Activated B cell treated with CpG ODN at 0.5 μM for 24 hours (primary cell): Measurements from ENCODE around the gene LINC00305. TPM values are rescaled to one million over a fixed set of nuclear protein-coding genes. Genes with fewer than 3 reads are reported as not detected.

ENCODE experiments used
- ATAC-seq: fragments of 200-7000 bp; cut with Tn5 transposase; one replicate; pipeline ENCODE4 v1.10.0; 2021; ENCODE audit warnings: low read depth, mild to moderate bottlenecking, moderate library complexity
- CTCF ChIA-PET: fragments of 350-600 bp; sonication (Branson Sonifier 250); formaldehyde crosslinking; loops from one replicate; lab custom pipeline; 2021; ENCODE audit warnings: antibody characterized with exemption; lab: Charles Lee
- POLR2A ChIA-PET: fragments of 350-600 bp; sonication (Branson Sonifier 250); formaldehyde crosslinking; loops from one replicate; lab custom pipeline; 2021; ENCODE audit warnings: antibody characterized with exemption; lab: Charles Lee
- DNase-seq: peaks from one replicate; pipeline ENCODE4 v3.0.0; 2022
- H3K27ac Mint-ChIP-seq: one replicate; pipeline ENCODE4 v1.8.0; 2020; ENCODE audit warnings: mixed read lengths
- H3K27me3 Mint-ChIP-seq: one replicate; pipeline ENCODE4 v1.8.0; 2021; ENCODE audit warnings: mixed read lengths
- H3K36me3 Mint-ChIP-seq: one replicate; pipeline ENCODE4 v1.8.0; 2021; ENCODE audit warnings: low read depth, mixed read lengths
- H3K4me1 Mint-ChIP-seq: one replicate; pipeline ENCODE4 v1.8.0; 2021; ENCODE audit warnings: mixed read lengths
- H3K4me3 Mint-ChIP-seq: one replicate; pipeline ENCODE4 v1.8.0; 2020; ENCODE audit warnings: mild to moderate bottlenecking, mixed read lengths
- H3K9me3 Mint-ChIP-seq: one replicate; pipeline ENCODE4 v1.8.0; 2020; ENCODE audit warnings: mixed read lengths
- CTCF ChIP-seq: fragments of 200-600 bp; IDR thresholded peaks from one replicate; pipeline ENCODE4 v1.8.0; 2022; ENCODE audit warnings: antibody characterized with exemption, mild to moderate bottlenecking
- intact Hi-C: fragments of 100-400 bp; cut with micrococcal nuclease; formaldehyde crosslinking; loops from one replicate; pipeline ENCODE4 v1.15.1; 2024
- total RNA-seq: library from RNA; stranded (reverse); gene quantifications from 2 replicates; pipeline ENCODE4 v1.2.3, GENCODE V29; 2022

The LINC00305 gene
- total RNA-seq, 1 donor from 2014 or later = not detected

GRCh38 chr18:64052772-64053171 lies 96.1 kb downstream of the LINC00305 start:
- POLR2A ChIA-PET = no interaction called here
- CTCF ChIA-PET = no interaction called here

DNA sequence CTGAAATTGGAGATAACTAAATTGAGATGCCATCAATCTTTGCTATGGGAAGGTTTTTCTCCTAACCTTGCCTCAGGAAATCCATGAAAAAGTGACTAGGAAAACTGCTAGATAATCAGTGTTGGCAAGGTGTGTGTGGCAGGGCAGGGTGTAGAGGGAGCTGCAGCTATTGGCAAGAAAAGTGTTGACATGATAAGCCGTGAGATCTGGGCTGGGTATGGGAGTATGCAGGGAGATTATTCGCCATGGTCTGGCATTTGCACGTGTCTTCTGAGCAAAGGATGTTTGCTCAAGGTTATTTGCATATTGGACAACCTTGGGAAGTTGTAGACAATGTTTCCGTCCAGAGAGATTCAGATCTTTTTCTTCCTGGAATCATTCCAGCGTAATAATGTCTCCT lies 104.3 kb downstream of the LINC00305 start:
- Mint-ChIP-seq H3K9me3 (peaks cover 2% of the 10 kb centered on the region), H3K4me1 (no peaks in the 10 kb centered on the region), H3K4me3 (no peak overlapping the region), H3K27ac (no peak overlapping the region), H3K36me3 (no peaks in the 10 kb centered on the region), H3K27me3 (peaks cover 2% of the 10 kb centered on the region)
- ChIA-PET POLR2A (no interaction called here), CTCF (no interaction called here)
- no peak for DNase-seq
- no peak for ATAC-seq
- intact Hi-C loops = no loop called here
- TF ChIP-seq CTCF = no peak

More at GRCh38 chr18:64052772-64053171, 96.1 kb downstream of the LINC00305 start:
- Mint-ChIP-seq H3K27me3 (peaks cover 4% of the 10 kb centered on the region), H3K9me3 (no peaks in the 10 kb centered on the region), H3K27ac (no peak overlapping the region), H3K4me1 (no peaks in the 10 kb centered on the region), H3K36me3 (no peaks in the 10 kb centered on the region), H3K4me3 (no peak overlapping the region)
- ATAC-seq (no peak), DNase-seq (no peak)
- intact Hi-C loops = no loop called here
- no peak for TF ChIP-seq CTCF

- Mint-ChIP-seq H3K4me3 (no peak overlapping the region), H3K4me1 (no peaks in the 10 kb centered on the region), H3K9me3 (peaks cover 2% of the 10 kb centered on the region), H3K27ac (no peak overlapping the region), H3K27me3 (no peaks in the 10 kb centered on the region), H3K36me3 (no peaks in the 10 kb centered on the region)
- ChIA-PET CTCF (no interaction called here), POLR2A (no interaction called here)
- intact Hi-C loops = no loop called here
- ATAC-seq = no peak
- DNase-seq = no peak
- TF ChIP-seq CTCF = no peak
Measured at GRCh38 chr18:64042728-64043358, 106.0 kb downstream of the LINC00305 start.

DNA sequence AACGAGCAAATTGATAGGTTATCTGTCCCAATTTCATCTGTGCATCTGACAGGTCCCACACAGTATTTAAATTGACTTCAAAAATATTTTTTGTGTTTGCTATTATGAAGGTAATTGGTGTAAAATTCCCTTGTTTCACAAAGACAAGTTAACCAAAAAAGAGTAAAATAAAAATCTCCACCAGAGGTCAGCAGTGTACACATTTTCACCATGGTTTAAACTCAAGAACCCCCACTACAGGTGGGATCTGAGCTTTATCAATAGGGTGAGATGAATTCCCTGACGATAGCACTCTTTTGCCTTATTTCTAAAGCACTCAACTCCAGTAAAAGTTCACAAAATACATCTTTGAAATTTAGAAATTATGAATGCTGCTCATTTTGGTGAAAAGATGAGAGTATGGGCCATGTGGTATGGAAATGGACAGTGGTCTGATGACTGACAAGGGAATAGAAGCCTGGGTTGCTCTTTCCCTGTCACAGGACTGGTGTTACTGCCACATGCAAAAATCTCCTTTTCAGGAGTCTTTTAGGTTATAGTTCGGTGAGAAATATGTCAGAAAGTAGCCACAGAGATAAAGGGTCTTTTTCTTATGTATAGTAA lies 111.0 kb downstream of the LINC00305 start:
- POLR2A ChIA-PET = no interaction called here
- Mint-ChIP-seq H3K27ac (no peak overlapping the region), H3K4me1 (no peaks in the 10 kb centered on the region), H3K9me3 (no peaks in the 10 kb centered on the region), H3K4me3 (no peak overlapping the region), H3K36me3 (no peaks in the 10 kb centered on the region), H3K27me3 (peaks cover 2% of the 10 kb centered on the region)
- intact Hi-C loops = loop anchor here (1.0 to 5.0 kb wide), 3 partner anchors 371 to 1714 kb away; partner anchors contain the start of gene CDH7
- TF ChIP-seq CTCF = no peak
- CTCF ChIA-PET = interaction anchor here (0.7 to 1.6 kb wide), 7 partner anchors 8 to 520 kb away, joined by 3 to 9 read pairs (median 3); no protein-coding TSS in a partner anchor
- DNase-seq = no peak
- peak; percentile 56 for ATAC-seq

GRCh38 chr18:64032312-64032711 lies 116.6 kb downstream of the LINC00305 start:
- H3K27ac Mint-ChIP-seq = no peak overlapping the region
- H3K4me1 Mint-ChIP-seq = peaks cover 9% of the 10 kb centered on the region
- POLR2A ChIA-PET = no interaction called here
- intact Hi-C loops = no loop called here
- no peak overlapping the region for H3K4me3 Mint-ChIP-seq
- ATAC-seq (no peak), DNase-seq (no peak)
- no peak for TF ChIP-seq CTCF
- CTCF ChIA-PET = no interaction called here
- H3K36me3 Mint-ChIP-seq = no peaks in the 10 kb centered on the region
- H3K9me3 Mint-ChIP-seq = no peaks in the 10 kb centered on the region
- no peaks in the 10 kb centered on the region for H3K27me3 Mint-ChIP-seq
